Muscle of leg (tissue), 11 donors: ENCODE measurements around the gene PLXNA4. TPM values are rescaled to one million over a fixed set of nuclear protein-coding genes. Genes with fewer than 3 reads are reported as not detected.

Experiments
- DNase-seq: peaks from one replicate; pipeline ENCODE4 v3.0.0; 2013
- H3K27ac ChIP-seq: one replicate; pipeline ENCODE4 v1.5.1; 2013; ENCODE audit warnings: mild to moderate bottlenecking, low read length, control low read depth
- H3K27me3 ChIP-seq: one replicate; pipeline ENCODE4 v1.6.1; 2013; ENCODE audit warnings: low read length; ENCODE audit not compliant: control insufficient read depth, insufficient read depth
- H3K36me3 ChIP-seq: one replicate; pipeline ENCODE4 v1.6.1; 2013; ENCODE audit warnings: low read length; ENCODE audit not compliant: control insufficient read depth, insufficient read depth
- H3K4me1 ChIP-seq: one replicate; pipeline ENCODE4 v1.6.1; 2013; ENCODE audit warnings: low read length; ENCODE audit not compliant: control insufficient read depth, insufficient read depth
- H3K4me3 ChIP-seq: one replicate; pipeline ENCODE4 v1.5.1; 2013; ENCODE audit warnings: low read length, control low read depth
- H3K9me3 ChIP-seq: replicated peaks from 2 replicates; pipeline ENCODE4 v1.6.1; 2013; ENCODE audit warnings: low read depth, low read length; ENCODE audit not compliant: control insufficient read depth
- WGBS: methylation state at CpG from one replicate; pipeline ENCODE4 v1.1.5; 2013; ENCODE audit warnings: missing lambda C conversion rate; ENCODE audit not compliant: insufficient coverage; 5-methylcytosine and 5-hydroxymethylcytosine counted together
- polyA plus RNA-seq, 8 donors: library from polyadenylated mRNA; unstranded; fragments of 120-200 nt; gene quantifications; one replicate each; pipeline versions ENCODE4 v1.2.1 to v1.2.3, GENCODE V29; 2013; ENCODE audit warnings: inconsistent platforms in 1 of 8, low replicate concordance in 1 of 8; ENCODE audit not compliant: insufficient read length in 8 of 8, insufficient read depth in 1 of 8
- total RNA-seq: library from RNA; stranded (reverse); fragments of 120-200 nt; gene quantifications from one replicate; pipeline ENCODE4 v1.2.4, GENCODE V29; 2013

PLXNA4 gene
- total and polyA plus RNA-seq, 9 donors, result 1.3 to 3.3 (median 2.1) TPM

DNA sequence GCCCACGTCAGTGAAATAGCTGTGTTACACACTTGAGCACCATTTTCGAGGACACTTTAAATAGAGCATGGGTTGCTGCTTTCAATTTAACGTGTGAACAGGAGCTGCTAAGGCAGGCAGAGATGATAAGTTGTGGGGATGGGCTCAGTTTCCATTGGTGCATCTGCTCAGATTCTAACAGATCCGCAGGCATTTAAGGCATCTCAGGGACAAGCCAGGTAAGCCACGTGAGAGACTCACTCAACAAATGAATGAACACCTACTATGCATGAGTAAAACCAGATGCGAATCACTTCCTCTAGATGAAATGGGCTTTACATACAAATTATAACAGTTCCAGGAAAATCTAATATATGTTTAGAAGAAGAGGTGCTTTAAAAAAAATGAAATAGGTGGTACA lies 34.6 kb downstream of the PLXNA4 start:
- no peak overlapping the region for H3K27ac ChIP-seq
- H3K27me3 ChIP-seq, result no peaks in the 10 kb centered on the region
- no peak for DNase-seq
- H3K36me3 ChIP-seq, result no peaks in the 10 kb centered on the region
- peaks cover 4% of the 10 kb centered on the region for H3K4me1 ChIP-seq
- H3K4me3 ChIP-seq, result no peak overlapping the region
- no peaks in the 10 kb centered on the region for H3K9me3 ChIP-seq
- WGBS, result 37% methylated on average over 3 of the region's 6 CpGs

DNA sequence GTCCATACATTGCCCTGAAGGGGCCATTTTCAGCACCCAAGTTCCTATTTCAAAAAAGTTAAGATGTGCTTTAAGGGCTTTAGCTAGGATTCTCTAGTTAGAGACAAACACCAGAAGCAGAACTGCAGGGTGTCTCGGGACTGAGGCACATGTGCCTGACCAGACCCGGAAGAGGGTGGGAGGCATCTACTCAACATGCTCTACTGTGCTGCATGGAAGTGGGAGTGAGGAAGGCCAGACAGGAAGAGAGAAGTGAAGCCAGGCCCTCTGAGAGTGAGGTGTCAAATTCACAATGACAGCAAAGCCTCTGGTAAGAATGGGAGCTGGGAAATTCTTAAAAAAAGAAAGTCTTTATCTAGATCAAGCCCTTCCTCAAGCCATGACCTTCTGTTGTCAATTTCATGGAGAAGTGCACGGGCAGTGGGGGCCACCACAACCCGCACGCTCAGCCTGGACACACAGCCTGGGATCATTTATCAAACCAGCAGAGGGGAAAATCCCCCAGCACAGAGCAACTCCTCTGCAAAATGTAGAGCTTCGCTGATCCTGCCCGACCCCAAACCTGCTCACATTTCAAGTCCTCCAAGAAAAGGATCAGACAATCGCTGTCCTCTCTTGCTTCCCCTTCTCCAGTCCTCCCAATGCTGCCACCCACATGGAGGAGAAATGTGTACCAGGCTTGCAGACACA lies 38.7 kb downstream of the PLXNA4 start:
- H3K27ac ChIP-seq, result no peak overlapping the region
- no peak overlapping the region for H3K4me3 ChIP-seq
- DNase-seq, result peak; percentile 59
- WGBS, result 46% methylated on average over 8 of the region's 8 CpGs
- peaks cover 5% of the 10 kb centered on the region for H3K4me1 ChIP-seq
- H3K36me3 ChIP-seq, result no peaks in the 10 kb centered on the region
- peaks cover 2% of the 10 kb centered on the region for H3K27me3 ChIP-seq
- H3K9me3 ChIP-seq, result no peaks in the 10 kb centered on the region

DNA sequence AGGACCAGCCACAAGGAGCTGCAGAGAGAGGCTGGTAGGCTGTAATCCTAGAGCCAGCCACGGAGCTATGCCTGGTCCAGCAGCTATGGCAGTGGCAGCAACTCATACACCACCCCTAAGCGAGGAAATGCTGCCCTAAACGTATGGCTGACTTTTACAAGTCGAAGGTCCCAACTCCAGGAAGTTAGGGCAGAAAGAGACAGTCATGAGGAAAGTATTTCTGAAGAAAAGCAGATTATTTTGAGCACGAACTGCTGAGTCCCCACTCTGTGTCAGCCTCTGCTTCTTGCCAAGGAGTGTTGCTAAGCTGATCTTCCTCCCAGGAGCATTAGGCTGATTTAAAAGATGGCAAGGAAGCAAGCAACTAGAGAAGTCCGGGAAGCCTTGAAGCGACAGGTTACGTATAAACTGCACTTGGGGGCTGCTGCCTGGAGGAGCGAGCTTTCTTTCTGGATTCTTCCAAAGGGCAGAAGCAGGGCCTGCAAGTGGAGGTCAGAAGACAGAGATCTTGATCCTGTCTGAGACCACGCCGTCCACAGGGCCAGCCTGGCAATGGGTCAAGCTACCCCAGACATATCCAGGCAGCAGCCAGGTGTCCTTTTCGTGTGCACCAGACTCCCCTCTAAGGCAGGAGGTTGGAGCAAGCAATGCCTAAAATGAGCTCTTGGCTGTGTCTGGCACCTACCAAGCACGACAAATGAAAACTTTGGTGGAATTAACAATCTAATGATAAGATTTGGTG lies 39.4 kb downstream of the PLXNA4 start:
- WGBS, result 45% methylated on average over 11 of the region's 13 CpGs
- H3K9me3 ChIP-seq, result no peaks in the 10 kb centered on the region
- H3K4me1 ChIP-seq, result peaks cover 5% of the 10 kb centered on the region
- no peaks in the 10 kb centered on the region for H3K36me3 ChIP-seq
- no peak overlapping the region for H3K27ac ChIP-seq
- no peak overlapping the region for H3K4me3 ChIP-seq
- DNase-seq, result peak; percentile 76
- peaks cover 2% of the 10 kb centered on the region for H3K27me3 ChIP-seq

DNA sequence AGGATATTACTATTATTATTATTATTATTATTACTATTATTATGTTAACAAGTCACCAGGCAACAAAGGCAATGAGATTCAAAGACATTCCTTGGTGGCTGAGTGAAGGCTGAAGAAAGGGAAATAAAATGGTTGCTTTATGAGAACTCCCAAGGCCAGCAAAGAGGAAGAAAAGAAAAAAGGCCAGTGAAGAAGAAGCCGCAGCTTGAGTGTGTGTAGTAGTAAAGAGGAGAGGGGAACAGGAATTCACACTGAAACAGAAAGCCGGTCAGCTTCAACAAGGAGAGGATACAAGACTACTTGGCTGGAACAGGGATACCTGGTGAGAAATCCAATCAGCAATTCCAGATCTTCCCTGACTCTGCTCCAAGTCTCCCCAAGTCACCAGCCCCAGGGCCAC lies 42.4 kb downstream of the PLXNA4 start:
- no peak overlapping the region for H3K27ac ChIP-seq
- peaks cover 5% of the 10 kb centered on the region for H3K4me1 ChIP-seq
- H3K27me3 ChIP-seq, result peaks cover 2% of the 10 kb centered on the region
- WGBS, result 82% methylated on average over 1 of the region's 2 CpGs
- no peaks in the 10 kb centered on the region for H3K36me3 ChIP-seq
- no peak for DNase-seq
- H3K9me3 ChIP-seq, result no peaks in the 10 kb centered on the region
- no peak overlapping the region for H3K4me3 ChIP-seq

DNA sequence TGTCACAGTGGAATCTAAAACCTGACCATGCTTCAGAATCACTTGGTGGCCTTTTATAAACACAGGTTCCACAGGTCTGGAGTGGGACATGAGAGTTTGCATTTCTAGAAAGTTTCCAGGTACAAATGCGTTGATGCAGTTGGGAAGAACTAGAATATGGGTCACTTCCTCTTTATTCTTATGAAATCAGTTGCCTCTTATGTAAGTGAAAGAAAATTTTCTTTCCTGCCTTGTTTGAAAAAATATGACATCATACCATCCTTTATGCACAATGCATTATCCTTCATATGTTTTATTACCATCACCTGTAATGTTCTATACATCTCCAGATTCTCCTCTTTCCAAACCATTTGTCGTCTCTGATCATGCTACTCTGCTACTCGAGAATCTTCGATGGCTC lies 44.0 kb downstream of the PLXNA4 start:
- no peak overlapping the region for H3K27ac ChIP-seq
- H3K9me3 ChIP-seq, result no peaks in the 10 kb centered on the region
- no peak for DNase-seq
- peaks cover 5% of the 10 kb centered on the region for H3K4me1 ChIP-seq
- peaks cover 2% of the 10 kb centered on the region for H3K27me3 ChIP-seq
- H3K36me3 ChIP-seq, result no peaks in the 10 kb centered on the region
- no peak overlapping the region for H3K4me3 ChIP-seq
- WGBS, result 89% methylated on average over 3 of the region's 4 CpGs

DNA sequence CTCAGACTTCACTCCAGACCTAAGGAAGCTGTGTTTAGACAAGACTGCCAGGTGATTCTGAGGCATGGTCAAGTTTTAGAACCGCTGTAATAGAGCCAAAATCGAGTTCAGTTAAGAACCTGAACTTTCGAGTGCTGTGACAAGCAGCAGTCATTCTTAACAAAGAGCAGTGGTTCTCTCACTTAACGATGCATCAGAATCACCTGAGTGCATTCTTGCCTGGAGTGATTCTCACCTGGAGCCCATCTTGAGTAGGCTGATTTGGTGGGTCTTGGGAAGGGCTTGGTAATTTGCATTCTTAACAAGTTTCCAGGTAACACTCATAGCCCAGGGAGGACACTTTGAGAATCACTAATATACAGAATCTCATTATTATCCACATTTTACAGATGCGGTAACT lies 44.7 kb downstream of the PLXNA4 start:
- Histone ChIP-seq H3K4me3 (no peak overlapping the region), H3K4me1 (no peaks in the 10 kb centered on the region), H3K27me3 (peaks cover 2% of the 10 kb centered on the region), H3K9me3 (no peaks in the 10 kb centered on the region), H3K27ac (no peak overlapping the region), H3K36me3 (no peaks in the 10 kb centered on the region)
- DNase-seq, result no peak
- 79% methylated on average over 4 of the region's 5 CpGs for WGBS

DNA sequence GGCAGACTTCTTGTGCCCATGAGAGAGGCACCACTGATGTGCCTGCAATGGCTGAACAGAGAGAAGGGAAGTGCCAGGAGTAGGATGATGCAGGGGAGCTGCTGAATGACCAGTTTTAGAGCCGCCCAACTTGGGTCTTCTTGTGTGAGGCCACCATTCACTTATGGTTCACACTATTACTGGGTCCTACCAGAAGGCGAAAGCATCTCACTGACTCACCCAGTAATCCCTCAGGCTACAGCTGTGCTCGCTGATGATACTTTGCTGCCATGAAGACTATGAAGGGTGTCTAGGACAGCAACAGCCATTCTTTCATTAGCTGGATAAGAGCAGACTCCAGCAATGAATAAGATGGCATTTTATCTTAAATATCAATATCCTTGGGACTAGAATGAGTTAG lies 47.6 kb downstream of the PLXNA4 start:
- no peak overlapping the region for H3K4me3 ChIP-seq
- H3K36me3 ChIP-seq, result no peaks in the 10 kb centered on the region
- no peak for DNase-seq
- no peaks in the 10 kb centered on the region for H3K4me1 ChIP-seq
- H3K9me3 ChIP-seq, result no peaks in the 10 kb centered on the region
- no peaks in the 10 kb centered on the region for H3K27me3 ChIP-seq
- H3K27ac ChIP-seq, result no peak overlapping the region
- 100% methylated on average over 1 of the region's 3 CpGs for WGBS

DNA sequence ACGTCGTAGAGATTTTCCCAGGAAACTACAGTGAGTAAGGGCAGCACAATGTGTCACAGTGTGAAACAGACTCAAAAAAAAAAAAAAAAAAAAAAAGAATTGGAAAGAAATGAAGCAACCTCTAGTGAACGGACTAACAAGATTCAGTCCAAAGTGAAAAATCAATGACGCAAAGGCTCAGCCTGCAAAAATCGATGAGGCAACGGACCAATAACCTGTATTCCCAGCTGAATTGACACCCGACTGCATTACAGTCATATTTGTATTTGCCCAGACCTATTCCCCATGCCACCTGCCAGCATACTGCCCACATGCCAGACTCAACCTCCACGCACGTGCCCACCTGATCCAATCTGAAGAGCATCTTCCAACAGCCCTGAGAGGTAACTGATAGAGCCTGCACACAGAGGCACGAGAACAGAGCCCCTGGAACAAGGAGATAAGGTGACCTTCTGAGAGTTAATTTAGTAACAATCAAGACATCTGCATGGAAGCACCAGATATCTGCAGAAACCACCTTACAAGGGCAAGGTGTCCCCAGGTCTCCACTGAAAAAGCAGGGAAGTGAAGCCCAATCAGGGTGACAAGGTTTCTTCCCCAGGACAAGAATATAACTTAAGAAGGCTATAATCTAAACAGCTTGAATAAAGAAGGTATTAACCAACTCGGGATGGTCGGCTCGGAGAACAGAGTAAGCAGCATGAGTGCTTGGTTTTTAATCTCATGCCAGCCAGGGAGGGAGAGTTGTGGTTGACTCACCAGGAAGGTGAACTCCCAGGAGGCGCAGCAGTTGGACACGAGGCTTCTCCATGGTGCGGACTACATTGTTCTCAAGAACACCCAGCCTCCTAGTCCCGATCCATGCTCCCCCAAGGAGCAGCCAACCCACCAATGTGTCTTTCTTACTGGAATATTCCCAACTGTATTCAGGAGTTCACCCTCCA lies 48.5 kb downstream of the PLXNA4 start:
- H3K27ac ChIP-seq, result no peak overlapping the region
- WGBS, result 84% methylated on average over 10 of the region's 17 CpGs
- H3K9me3 ChIP-seq, result no peaks in the 10 kb centered on the region
- DNase-seq, result no peak
- no peaks in the 10 kb centered on the region for H3K27me3 ChIP-seq
- no peak overlapping the region for H3K4me3 ChIP-seq
- no peaks in the 10 kb centered on the region for H3K36me3 ChIP-seq
- H3K4me1 ChIP-seq, result no peaks in the 10 kb centered on the region

DNA sequence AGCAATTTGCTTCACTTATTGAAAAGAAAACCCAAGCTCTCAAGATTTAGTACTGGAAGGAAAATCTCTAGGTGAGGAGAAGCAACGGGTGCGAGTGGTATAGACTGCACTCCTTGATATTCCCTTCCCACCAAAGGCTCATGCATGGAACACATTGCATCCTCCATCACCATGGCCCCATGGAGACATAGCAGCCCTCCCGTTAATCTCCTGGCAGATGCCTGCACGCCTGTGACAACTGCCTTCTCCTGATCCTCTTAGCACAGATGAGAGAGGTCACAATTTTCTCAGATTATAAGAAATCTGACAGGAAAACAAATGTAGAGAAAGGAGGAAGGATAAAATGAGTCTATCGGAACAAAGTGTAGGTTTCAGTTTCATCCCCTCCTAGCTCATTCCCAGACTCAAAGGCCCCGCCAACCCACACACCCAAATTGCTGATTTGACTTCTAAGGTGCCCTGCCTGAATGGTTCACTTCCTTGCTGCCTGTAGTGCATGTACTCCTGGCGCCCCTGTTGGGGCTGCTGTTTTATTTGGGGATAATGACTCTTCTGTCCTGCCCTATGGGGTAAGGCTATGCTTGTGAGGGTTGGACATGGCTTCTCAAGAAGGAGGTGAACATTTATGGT lies 50.0 kb downstream of the PLXNA4 start:
- Histone ChIP-seq H3K4me1 (no peaks in the 10 kb centered on the region), H3K9me3 (no peaks in the 10 kb centered on the region), H3K4me3 (no peak overlapping the region), H3K36me3 (no peaks in the 10 kb centered on the region), H3K27me3 (no peaks in the 10 kb centered on the region), H3K27ac (no peak overlapping the region)
- no peak for DNase-seq
- 57% methylated on average over 1 of the region's 7 CpGs for WGBS
